Ovary (tissue), 9 donors: Measurements from ENCODE around the gene RPA3. TPM values are rescaled to one million over a fixed set of nuclear protein-coding genes. Genes with fewer than 3 reads are reported as not detected.

Source experiments
- DNase-seq, 5 donors: peaks; one replicate each; pipeline ENCODE4 v3.0.0-alpha.2; 2019 to 2020
- H3K27ac ChIP-seq, 2 donors: fragments of 200-600 bp; one replicate each; pipeline versions ENCODE4 v1.5.1 to v1.8.0; 2019 to 2022
- H3K27me3 ChIP-seq: fragments of 200-600 bp; one replicate; pipeline ENCODE4 v1.8.0; 2022
- H3K36me3 ChIP-seq: fragments of 200-600 bp; sonication (generic); one replicate; pipeline ENCODE4 v1.5.1; 2019
- H3K4me1 ChIP-seq: one replicate; pipeline ENCODE4 v1.8.1; 2013; ENCODE audit warnings: mild to moderate bottlenecking, moderate library complexity; ENCODE audit not compliant: insufficient read depth
- H3K4me3 ChIP-seq: fragments of 200-600 bp; sonication (generic); one replicate; pipeline ENCODE4 v1.5.1; 2017
- H3K9me3 ChIP-seq, 2 donors: fragments of 200-600 bp in 1 of 2; sonication (generic) in 1 of 2; one replicate each; pipeline versions ENCODE4 v1.5.1 to v1.8.1; 2013 to 2019; ENCODE audit warnings: mild to moderate bottlenecking in 1 of 2, moderate library complexity in 1 of 2
- CTCF ChIP-seq, 3 donors: fragments of 450-650 bp in 2 of 3; fragments of 200-600 bp in 1 of 3; IDR thresholded peaks; one replicate each; pipeline versions ENCODE4 v1.5.1 to v1.8.0; 2016 to 2022; ENCODE audit warnings: antibody characterized with exemption in 3 of 3, mild to moderate bottlenecking in 1 of 3
- EP300 ChIP-seq: sonication (generic); formaldehyde crosslinking; IDR thresholded peaks from one replicate; pipeline ENCODE4 v1.6.1; 2017; ENCODE audit warnings: antibody characterized with exemption
- POLR2A ChIP-seq: fragments of 450-650 bp; IDR thresholded peaks from one replicate; pipeline ENCODE4 v1.6.1; 2017; ENCODE audit warnings: antibody characterized with exemption, mild to moderate bottlenecking, moderate library complexity
- WGBS, 3 donors: extraction: QIAGEN DNeasy Blood & Tissue Kit in 1 of 3; methylation state at CpG; one replicate each; pipeline versions ENCODE4 v1.1.5 to v1.1.7; 2013 to 2017; 5-methylcytosine and 5-hydroxymethylcytosine counted together
- intact Hi-C, 4 donors: fragments of 100-400 bp; cut with DNase I; formaldehyde crosslinking; loops; one replicate each; pipeline versions ENCODE4 v1.11.0 to v1.15.1; 2022 to 2023
- polyA plus RNA-seq, 2 donors: library from polyadenylated mRNA; stranded (reverse); fragments of 200-250 nt in 1 of 2; fragments of 350-450 nt in 1 of 2; fragmentation: Illumina TruSeq in 1 of 2; extraction: RNeasy Lipid Tissue Mini Kit (QIAGEN cat#74804) in 1 of 2; gene quantifications; one replicate each; pipeline ENCODE4 v1.2.3, GENCODE V29; 2013 to 2014
- total RNA-seq, 7 donors: library from RNA; depleted of rRNA in 2 of 7; stranded (reverse); fragments of >200 nt in 2 of 7; fragmentation: NEBNext Ultra II Directional in 3 of 7; extraction: Animal tissue kit (Norgen Biotek cat#: 25700) in 3 of 7; gene quantifications; one replicate each; pipeline versions ENCODE4 v1.1.0 to v1.2.4, GENCODE V29; 2016 to 2023
- donor health status: DM: no; HTN: no; CAD: no; lungs with moderate emphysema.
- donor health status: DM: no; HTN: no; CAD: no.
- donor health status: Bipolar disorder and iron deficiency.
- donor health status: DM: yes; HTN: yes; CAD: no.
- donor health status: DM: no; HTN: no; CAD: no.
- donor health status: DM: yes; HTN: yes; CAD: no.

The RPA3 gene
- total and polyA plus RNA-seq, 9 donors, result 8.6 to 28.6 (median 17.8) TPM

DNA sequence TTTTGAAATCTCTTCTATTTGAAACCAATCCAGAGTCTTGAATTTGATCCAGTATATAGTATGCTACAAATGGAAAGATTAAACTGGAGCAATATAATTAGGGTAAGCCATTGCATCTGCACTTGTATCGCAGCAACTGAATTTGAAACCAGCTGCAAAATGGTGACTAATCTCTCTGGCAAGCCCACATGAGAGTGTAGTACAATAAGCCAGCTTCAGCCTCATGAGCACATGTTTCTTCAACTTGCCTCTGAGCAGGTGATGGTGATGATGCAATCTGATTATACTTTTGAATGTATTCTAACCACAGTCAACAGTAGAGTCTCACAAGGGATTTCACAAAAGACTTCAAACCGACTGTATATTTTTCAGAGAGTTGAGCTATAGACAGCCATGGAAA, 829 bp upstream of the RPA3 start:
- H3K9me3 ChIP-seq, result no peaks in the 10 kb centered on the region
- intact Hi-C loops, result no loop called here
- no peak for TF ChIP-seq POLR2A
- TF ChIP-seq CTCF (IDR thresholded peaks at IDR 0.05), result no peak
- no peak for TF ChIP-seq EP300
- H3K27ac ChIP-seq, result no peak overlapping the region
- H3K36me3 ChIP-seq, result no peaks in the 10 kb centered on the region
- H3K4me3 ChIP-seq, result no peak overlapping the region
- no peaks in the 10 kb centered on the region for H3K27me3 ChIP-seq
- no peaks in the 10 kb centered on the region for H3K4me1 ChIP-seq
- no peak for DNase-seq
- WGBS, 3 donors, result 73 to 93% (median 82%) methylated on average over 2 of the region's 2 CpGs

GRCh38 chr7:7713730-7714129, 4.7 kb downstream of the RPA3 start:
- no peaks in the 10 kb centered on the region for H3K4me1 ChIP-seq
- no peak overlapping the region for H3K4me3 ChIP-seq
- TF ChIP-seq EP300, result no peak
- no peak for TF ChIP-seq CTCF (IDR thresholded peaks at IDR 0.05)
- no peak for TF ChIP-seq POLR2A
- no peak overlapping the region for H3K27ac ChIP-seq
- H3K36me3 ChIP-seq, result no peaks in the 10 kb centered on the region
- DNase-seq, result no peak
- no peaks in the 10 kb centered on the region for H3K9me3 ChIP-seq
- H3K27me3 ChIP-seq, result no peaks in the 10 kb centered on the region
- intact Hi-C loops, result no loop called here
- WGBS, 3 donors, result 88 to 89% (median 88%) methylated on average over 4 of the region's 4 CpGs

GRCh38 chr7:7710469-7710868, 7.9 kb downstream of the RPA3 start:
- TF ChIP-seq CTCF (IDR thresholded peaks at IDR 0.05) (no peak), POLR2A (no peak), EP300 (no peak)
- H3K36me3 ChIP-seq, result no peaks in the 10 kb centered on the region
- H3K4me1 ChIP-seq, result no peaks in the 10 kb centered on the region
- H3K9me3 ChIP-seq, result no peaks in the 10 kb centered on the region
- no peaks in the 10 kb centered on the region for H3K27me3 ChIP-seq
- 92 to 95% (median 94%) methylated on average over 2 of the region's 2 CpGs for WGBS, 3 donors
- no peak for DNase-seq
- no peak overlapping the region for H3K4me3 ChIP-seq
- intact Hi-C loops, result no loop called here
- H3K27ac ChIP-seq, result no peak overlapping the region

DNA sequence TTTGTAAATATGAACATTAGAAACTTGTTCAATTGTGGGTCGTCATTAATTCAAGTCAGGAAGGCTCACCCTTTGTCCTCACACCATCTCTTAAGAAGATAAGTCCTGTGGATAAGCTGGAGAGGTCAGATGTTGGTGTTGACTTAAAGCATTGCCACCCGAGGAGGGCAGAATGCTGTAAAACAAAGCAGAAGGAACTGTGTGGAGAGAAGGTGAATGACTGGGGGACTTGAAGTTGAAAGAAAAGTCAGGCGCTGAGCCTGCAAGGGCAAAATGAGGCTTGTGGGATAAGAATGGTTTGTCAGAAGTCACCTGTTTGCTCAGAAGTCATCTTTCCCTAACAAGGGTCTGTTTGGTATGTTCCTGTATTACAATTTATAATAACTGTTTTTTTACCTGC, 9.1 kb downstream of the RPA3 start:
- H3K4me3 ChIP-seq, result no peak overlapping the region
- WGBS, 3 donors, result 66 to 73% (median 70%) methylated on average over 3 of the region's 3 CpGs
- TF ChIP-seq EP300 (no peak), CTCF (IDR thresholded peaks at IDR 0.05) (no peak), POLR2A (no peak)
- H3K27ac ChIP-seq, result no peak overlapping the region
- no peak for DNase-seq
- H3K27me3 ChIP-seq, result no peaks in the 10 kb centered on the region
- no peaks in the 10 kb centered on the region for H3K36me3 ChIP-seq
- no peaks in the 10 kb centered on the region for H3K9me3 ChIP-seq
- intact Hi-C loops, result no loop called here
- H3K4me1 ChIP-seq, result no peaks in the 10 kb centered on the region

DNA sequence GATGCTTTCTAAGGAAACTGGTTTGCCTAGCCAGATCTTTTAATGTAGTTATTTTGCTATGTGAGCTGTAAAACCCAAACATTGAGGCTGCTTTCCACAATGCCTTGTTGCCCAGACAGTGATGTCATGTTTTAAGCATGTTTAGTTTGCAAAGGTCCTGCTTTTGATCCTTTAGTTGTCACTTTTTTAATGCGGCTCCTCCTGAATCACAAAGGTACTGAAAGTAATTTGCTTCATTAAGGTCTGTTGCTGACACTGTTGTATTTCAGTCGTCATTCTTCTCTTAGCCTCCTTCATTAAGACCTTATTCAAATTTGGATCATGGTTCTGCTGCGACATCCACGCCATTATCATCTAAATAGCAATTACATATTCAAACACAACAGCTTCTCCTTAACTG, 10.6 kb downstream of the RPA3 start:
- Histone ChIP-seq H3K4me3 (no peak overlapping the region), H3K36me3 (no peaks in the 10 kb centered on the region), H3K27ac (no peak overlapping the region), H3K9me3 (no peaks in the 10 kb centered on the region), H3K4me1 (peaks cover under 1% of the 10 kb centered on the region), H3K27me3 (no peaks in the 10 kb centered on the region)
- no peak for TF ChIP-seq POLR2A
- TF ChIP-seq CTCF (IDR thresholded peaks at IDR 0.05), result no peak
- TF ChIP-seq EP300, result no peak
- DNase-seq, result no peak
- 67 to 74% (median 69%) methylated on average over 4 of the region's 4 CpGs for WGBS, 3 donors
- intact Hi-C loops, result no loop called here
